Femur (tissue), 1 donor: Measurements from ENCODE around the gene AK8.
A peak's percentile ranks its signal among the peaks of the same experiment; 100 is the strongest.

Source experiments
- DNase-seq: peaks from one replicate; pipeline ENCODE4 v3.0.0-alpha.2; 2017

AK8 gene, protein sequence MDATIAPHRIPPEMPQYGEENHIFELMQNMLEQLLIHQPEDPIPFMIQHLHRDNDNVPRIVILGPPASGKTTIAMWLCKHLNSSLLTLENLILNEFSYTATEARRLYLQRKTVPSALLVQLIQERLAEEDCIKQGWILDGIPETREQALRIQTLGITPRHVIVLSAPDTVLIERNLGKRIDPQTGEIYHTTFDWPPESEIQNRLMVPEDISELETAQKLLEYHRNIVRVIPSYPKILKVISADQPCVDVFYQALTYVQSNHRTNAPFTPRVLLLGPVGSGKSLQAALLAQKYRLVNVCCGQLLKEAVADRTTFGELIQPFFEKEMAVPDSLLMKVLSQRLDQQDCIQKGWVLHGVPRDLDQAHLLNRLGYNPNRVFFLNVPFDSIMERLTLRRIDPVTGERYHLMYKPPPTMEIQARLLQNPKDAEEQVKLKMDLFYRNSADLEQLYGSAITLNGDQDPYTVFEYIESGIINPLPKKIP

GRCh38 chr9:132877824-132878694 is at the start of gene AK8:
TSS of gene AK8 (minus strand) at chr9:132878284. CDS start at chr9:132878255, 29 bp downstream.
- peak; percentile 86 for DNase-seq

GRCh38 chr9:132927704-132928103 is 49.6 kb upstream of the AK8 start:
- DNase-seq: no peak

DNA sequence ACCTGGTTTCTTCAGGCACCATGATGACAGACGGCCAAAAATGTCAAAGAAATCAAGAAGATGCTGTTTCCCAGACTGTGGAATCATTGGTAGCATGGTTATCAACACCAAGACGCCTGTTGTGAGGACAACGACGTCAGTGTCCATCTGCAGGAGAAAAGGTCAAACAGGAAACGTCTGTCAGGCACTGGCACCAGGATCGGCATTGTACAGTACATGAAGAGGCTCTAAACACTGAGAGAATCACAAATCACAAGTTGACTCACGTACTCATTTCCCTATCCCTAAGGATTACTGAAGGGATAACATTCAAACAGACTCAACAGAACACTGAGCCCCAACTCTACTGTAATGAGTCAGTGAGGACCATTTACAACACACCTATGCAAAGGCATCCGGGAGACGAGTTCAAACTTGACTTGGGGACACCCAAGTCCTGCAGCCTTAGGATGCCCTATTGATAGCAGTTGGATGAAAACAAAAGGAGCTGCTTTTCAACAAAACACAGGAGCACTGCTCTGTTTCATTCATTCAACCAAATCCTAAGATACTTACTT is 45.3 kb upstream of the AK8 start:
- no peak for DNase-seq

DNA sequence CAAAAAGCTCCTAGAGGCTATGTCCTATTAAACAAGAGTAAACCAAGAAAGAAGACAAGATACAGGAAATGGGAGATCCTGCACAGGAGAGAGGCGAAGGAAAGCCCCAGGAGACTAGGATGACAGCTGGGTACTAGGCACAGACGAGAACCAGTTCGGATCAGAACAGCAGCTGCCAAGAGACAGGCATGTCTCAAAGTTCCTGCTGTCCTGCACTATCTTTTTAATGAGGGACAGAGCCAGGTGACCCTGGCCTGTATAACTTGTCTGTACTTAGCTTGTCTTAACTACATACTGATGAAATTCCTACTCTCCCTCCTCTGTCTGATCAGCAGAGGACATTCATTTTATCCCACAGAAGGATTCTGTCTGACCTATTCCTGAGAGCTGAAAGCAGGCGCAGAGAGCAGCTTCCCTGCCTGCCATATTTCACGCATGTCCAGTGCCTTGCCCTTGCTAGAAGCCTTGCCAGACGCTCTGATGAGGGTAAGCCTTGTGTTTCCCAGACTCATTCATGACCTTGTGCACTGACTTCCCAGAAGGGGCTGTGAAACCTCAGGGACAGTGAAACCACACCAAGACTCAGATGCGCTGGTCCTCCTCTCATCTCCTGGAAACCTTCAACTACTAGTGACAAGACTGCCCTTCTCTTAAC is 41.7 kb upstream of the AK8 start:
- no peak for DNase-seq

DNA sequence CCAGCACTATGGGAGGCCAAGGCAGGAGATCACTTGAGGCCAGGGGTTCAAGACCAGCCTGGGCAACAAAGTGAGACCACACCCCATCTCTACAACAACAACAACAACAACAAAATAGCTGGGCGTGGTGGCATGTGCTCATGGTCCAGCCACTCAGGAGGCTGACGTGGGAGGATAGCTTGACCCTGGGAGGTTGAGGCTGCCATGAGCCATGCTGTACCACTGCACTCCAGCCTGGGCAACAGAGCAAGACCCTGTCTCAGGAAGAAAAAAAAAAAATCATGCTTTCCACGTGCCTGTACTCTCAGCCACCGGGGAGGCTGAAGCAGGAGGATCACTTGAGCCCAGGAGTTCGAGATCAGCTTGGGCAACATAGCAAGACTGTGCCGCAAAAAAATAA is 36.8 kb upstream of the AK8 start:
- no peak for DNase-seq

DNA sequence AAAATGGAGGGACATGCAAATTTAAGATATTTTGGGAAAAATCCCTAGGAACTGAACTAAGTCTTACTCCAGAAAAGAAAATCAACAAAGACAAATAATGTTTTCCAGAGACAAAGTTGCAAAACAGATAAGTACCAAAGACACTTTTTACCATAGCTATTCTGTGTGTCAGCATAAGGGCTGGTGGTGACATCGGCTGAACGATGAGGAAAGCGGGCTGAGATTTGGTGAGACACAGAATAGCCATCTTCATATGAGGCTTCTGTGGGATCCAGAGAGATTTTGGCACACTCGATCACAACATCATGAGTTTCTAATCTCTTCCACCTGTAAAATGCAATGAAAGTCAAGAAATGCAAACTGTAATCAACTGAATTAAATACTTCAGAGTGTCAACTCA is 34.0 kb upstream of the AK8 start:
- no peak for DNase-seq

GRCh38 chr9:132910376-132910775 is 32.3 kb upstream of the AK8 start:
- DNase-seq: no peak

DNA sequence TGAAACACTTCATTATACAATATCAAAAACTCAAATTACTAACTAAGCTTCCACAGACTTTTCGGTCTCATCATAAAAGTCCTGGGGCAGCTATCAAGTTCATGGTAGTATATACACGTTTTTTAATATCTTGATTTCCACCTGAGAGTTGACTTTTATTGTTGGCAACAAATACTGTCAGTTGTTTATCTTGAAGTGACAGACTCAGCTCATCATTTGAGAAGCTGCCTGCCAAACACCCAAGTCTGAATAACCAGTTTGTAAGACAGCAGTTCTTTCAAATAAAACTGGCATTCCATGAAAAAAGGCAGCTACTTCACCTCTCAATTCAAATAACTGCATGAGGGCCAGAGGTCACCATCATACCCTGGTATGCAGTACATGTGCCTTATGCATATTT is 31.2 kb upstream of the AK8 start:
- no peak for DNase-seq

GRCh38 chr9:132908635-132909034 is 30.6 kb upstream of the AK8 start:
- no peak for DNase-seq

DNA sequence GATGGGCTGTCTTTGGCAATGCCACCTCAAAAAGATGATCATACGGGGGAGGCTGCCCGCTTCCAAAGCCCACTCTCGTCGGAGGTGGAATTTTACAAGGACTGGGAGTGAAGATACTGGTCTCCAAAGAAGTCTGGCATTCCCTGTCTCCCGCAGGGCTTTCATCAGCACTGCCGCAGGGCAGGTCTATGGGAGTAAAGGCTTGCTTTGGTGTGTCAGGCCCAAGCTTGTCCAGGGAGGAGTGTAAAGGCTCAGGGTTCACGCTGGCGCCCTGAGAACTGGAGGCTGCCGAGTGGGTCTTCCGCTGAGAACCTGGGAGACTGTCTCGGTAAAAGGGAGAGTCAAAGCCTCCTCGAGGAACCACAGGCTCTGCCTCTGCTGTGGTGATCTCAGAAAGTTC is 27.6 kb upstream of the AK8 start:
- no peak for DNase-seq

DNA sequence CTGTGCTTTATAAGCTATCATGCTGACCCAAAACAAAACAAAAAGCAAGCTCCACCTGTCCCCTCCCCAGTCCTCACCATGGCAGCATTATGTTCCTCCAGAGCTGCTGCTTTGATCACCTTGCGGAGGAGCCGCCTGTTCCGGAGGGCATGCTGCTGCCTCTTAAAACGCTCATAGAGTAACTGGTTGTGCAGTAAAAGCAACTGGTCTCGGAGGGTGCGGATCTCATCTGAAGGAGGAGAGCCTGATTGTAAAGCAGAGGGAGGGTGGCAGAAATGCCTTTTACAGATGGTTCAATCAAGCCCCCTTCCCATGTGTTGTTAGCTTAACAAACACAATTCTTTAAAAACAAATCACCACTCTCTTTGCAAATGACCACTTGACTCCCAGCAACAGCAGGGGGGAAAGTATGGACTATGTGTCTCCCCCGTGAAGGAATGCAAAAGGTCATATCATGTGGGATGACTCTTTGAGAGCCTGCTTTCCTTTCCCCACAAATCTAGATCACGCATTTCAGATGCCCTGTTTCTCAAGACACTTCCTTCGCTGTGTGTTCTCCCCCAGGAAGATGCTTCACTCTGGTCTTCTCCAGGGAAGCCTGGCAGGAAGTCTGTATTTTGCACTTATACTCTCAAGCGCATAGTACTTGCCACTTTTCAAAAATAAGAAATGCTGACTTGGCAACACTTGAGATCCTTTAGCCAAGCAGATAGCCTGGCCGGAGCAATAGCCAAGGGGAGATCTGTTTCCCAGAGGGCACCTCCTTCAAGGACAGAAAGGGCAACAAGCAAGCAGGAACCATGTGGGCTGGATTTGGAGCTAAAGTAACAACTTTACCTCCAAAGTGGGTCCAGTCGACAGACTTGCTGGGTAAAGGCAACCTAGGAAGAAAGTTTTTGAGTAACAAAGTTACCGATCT is 25.7 kb upstream of the AK8 start:
- DNase-seq: no peak

DNA sequence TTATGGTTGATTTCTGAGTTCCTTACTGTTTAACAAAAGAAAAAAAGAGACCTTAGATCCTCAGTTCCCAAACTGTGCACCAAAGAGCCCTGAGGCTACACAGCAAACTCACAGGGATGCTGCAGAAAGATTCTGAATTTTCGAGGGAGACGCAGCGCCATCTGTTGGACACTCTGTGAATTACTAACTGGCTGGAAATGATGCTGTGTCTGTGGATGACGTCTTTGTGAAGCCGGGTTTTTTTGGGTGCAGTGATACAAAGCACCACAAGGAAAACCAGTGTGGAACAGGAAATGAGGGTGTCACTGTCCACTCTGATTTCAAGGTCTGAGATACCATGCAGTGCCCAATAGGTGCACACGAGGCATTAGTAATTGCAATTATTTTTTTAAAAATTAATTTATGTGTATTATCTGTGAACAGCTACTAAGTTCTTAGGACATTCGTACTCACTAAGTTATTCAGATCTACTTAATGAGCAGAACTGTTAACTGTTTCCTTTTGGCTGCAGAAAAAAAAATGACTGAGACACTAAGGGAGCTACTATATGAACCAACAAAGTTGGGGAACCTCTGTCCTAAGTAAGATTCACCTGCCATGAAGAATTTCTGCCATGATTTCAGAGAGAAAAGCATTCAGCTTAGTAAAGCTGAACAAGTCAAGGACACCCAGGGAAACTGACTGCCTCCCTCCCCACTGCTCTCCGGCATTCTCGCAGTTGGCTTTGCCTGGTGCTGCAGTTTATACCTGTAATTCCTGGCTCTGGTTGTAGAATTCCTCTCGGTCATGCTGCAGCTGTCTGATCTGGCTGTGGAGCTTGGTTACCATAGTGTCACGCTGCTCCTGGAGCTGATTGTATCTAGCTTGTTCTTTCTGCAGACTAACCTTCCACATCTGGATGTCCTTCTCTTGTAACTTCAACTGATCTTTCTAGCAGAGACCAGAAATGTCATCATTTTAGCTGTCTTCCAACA is 24.1 kb upstream of the AK8 start:
- DNase-seq: peak; percentile 88

- no peak for DNase-seq
Measured at GRCh38 chr9:132898051-132898450, 20.0 kb upstream of the AK8 start.

DNA sequence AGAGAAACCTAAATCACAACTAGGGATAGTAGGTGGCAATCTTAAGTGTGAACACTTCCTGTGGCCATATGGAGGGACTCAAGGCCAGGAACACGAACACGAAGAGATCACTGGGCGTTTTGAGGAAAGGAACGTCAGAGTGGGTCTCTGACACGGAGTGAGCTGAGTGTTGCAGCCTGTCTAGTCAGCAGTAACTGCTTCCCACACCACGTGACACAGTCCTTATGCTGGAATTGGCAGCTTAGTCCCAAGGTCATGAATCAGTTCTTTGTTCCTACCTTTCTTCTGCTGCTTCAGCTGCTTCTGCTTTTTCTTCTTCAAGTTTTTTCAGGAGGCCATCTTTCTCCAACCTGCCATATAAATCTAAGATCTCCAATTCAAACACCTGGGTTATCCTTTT is 18.8 kb upstream of the AK8 start:
- DNase-seq: no peak

- DNase-seq: no peak
Measured at GRCh38 chr9:132896264-132896663, 18.2 kb upstream of the AK8 start.

- DNase-seq: no peak
Measured at GRCh38 chr9:132894862-132895835, 17.1 kb upstream of the AK8 start.

GRCh38 chr9:132894346-132894745 is 16.3 kb upstream of the AK8 start:
- no peak for DNase-seq

DNA sequence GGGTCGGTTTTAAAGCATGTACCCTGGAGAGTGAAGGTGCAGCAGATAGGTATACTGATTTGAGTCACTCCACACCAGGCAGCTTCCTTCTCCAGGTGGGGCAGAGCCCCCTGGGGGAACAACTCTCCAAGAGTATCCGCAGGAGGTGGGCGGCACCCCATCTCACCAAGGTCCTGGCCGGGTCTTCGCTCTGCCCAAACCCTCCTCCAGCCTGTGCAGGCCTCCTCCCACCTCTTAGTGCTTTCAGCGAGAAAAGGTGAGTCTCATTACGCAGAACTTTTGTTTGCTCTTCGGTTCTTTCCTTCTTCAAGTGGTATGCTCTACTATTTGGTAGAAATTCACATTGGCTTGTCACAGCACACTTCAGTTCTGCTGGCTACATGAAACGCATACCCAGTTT is 14.3 kb upstream of the AK8 start:
- DNase-seq: no peak

DNA sequence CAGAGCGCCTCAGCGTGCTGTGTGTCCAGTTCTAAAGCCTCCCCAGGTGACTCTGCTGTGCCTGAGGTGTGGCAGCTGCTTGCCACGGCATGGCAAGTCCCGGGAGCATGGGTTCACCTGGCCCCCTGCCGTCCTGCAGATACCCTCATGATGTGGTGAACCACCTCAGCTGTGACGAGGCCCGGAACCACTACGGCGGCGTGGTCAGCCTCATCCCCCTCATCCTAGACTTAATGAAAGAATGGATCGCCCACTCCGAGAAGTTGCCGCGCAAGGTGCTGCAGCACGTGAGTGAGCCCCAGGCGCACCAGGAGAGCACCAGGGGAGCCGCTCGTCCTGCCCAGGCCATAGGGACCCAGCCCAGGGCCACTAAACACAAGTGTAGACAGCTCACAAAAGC is 10.1 kb upstream of the AK8 start:
- DNase-seq: no peak
